ENCODE measurements around the gene CACNA2D1.

CACNA2D1 gene

GRCh38 chr7:82164813-82165212 is 278.8 kb downstream of the CACNA2D1 start:
- Histone ChIP-seq H3K18ac (ENCODE audit: low read length) (no peak overlapping the region), H3K27me3 (ENCODE audit: control insufficient read depth in 3 of 3, insufficient read depth in 3 of 3, low read depth in 1 of 3, low read length in 3 of 3) (no peaks in the 10 kb centered on the region), H3K79me1 (ENCODE audit: low read depth, low read length) (no peaks in the 10 kb centered on the region), H3K27ac (replicated peaks; ENCODE audit: low read length) (no peak overlapping the region), H3K14ac (ENCODE audit: low read length) (no peak overlapping the region), H3K9me3 (replicated peaks in 1 of 2; ENCODE audit: control insufficient read depth in 2 of 2, insufficient read depth in 1 of 2, low read depth in 1 of 2, low read length in 2 of 2) (no peaks in the 10 kb centered on the region), H2BK5ac (ENCODE audit: low read length) (no peak overlapping the region), H2AFZ (ENCODE audit: low read length) (no peak overlapping the region), H2BK120ac (ENCODE audit: low read depth, low read length) (no peak overlapping the region), H3K9ac (ENCODE audit: low read depth, low read length, poor library complexity) (no peak overlapping the region), H3K4me3 (ENCODE audit: low read length in 2 of 2) (no peak overlapping the region), H2BK12ac (ENCODE audit: low read length) (no peak overlapping the region), H3K4me1 (ENCODE audit: control insufficient read depth in 2 of 2, insufficient read depth in 1 of 2, low read depth in 1 of 2, low read length in 2 of 2) (peaks cover 0 to 1% of the 10 kb centered on the region in 2 donors), H4K8ac (ENCODE audit: low read depth, low read length) (no peak overlapping the region), H3K36me3 (replicated peaks in 1 of 2; ENCODE audit: control insufficient read depth in 2 of 2, insufficient read depth in 2 of 2, low read length in 2 of 2) (no peaks in the 10 kb centered on the region), H3K4me2 (ENCODE audit: insufficient read depth, low read length, poor library complexity, severe bottlenecking) (no peak overlapping the region), H3K23ac (ENCODE audit: low read depth, low read length, poor library complexity) (no peak overlapping the region), H4K91ac (ENCODE audit: low read depth, low read length, poor library complexity) (no peak overlapping the region), H2AK5ac (ENCODE audit: low read depth, low read length) (no peak overlapping the region), H2BK15ac (ENCODE audit: low read length) (no peak overlapping the region), H3K4ac (ENCODE audit: low read length) (no peak overlapping the region)
- no CpG with 5 or more reads among the region's 3 CpGs for WGBS, 2 donors (ENCODE audit: extremely low coverage in 2 of 2, insufficient read length in 2 of 2, insufficient replicate concordance in 1 of 2)
- DNase-seq (ENCODE audit: low spot score) = no peak

GRCh38 chr7:82164410-82164809 is 279.2 kb downstream of the CACNA2D1 start:
- Histone ChIP-seq H3K9ac (ENCODE audit: low read depth, low read length, poor library complexity) (no peak overlapping the region), H3K27me3 (ENCODE audit: control insufficient read depth in 3 of 3, insufficient read depth in 3 of 3, low read depth in 1 of 3, low read length in 3 of 3) (no peaks in the 10 kb centered on the region), H3K14ac (ENCODE audit: low read length) (no peak overlapping the region), H2BK120ac (ENCODE audit: low read depth, low read length) (no peak overlapping the region), H2AFZ (ENCODE audit: low read length) (no peak overlapping the region), H3K4ac (ENCODE audit: low read length) (no peak overlapping the region), H3K4me2 (ENCODE audit: insufficient read depth, low read length, poor library complexity, severe bottlenecking) (no peak overlapping the region), H3K36me3 (replicated peaks in 1 of 2; ENCODE audit: control insufficient read depth in 2 of 2, insufficient read depth in 2 of 2, low read length in 2 of 2) (no peaks in the 10 kb centered on the region), H3K23ac (ENCODE audit: low read depth, low read length, poor library complexity) (no peak overlapping the region), H3K18ac (ENCODE audit: low read length) (no peak overlapping the region), H3K27ac (replicated peaks; ENCODE audit: low read length) (no peak overlapping the region), H2BK12ac (ENCODE audit: low read length) (no peak overlapping the region), H2AK5ac (ENCODE audit: low read depth, low read length) (no peak overlapping the region), H2BK5ac (ENCODE audit: low read length) (no peak overlapping the region), H3K4me3 (ENCODE audit: low read length in 2 of 2) (no peak overlapping the region), H4K91ac (ENCODE audit: low read depth, low read length, poor library complexity) (no peak overlapping the region), H4K8ac (ENCODE audit: low read depth, low read length) (no peak overlapping the region), H3K4me1 (ENCODE audit: control insufficient read depth in 2 of 2, insufficient read depth in 1 of 2, low read depth in 1 of 2, low read length in 2 of 2) (peaks cover 0 to 1% of the 10 kb centered on the region in 2 donors), H3K79me1 (ENCODE audit: low read depth, low read length) (no peaks in the 10 kb centered on the region), H2BK15ac (ENCODE audit: low read length) (no peak overlapping the region), H3K9me3 (replicated peaks in 1 of 2; ENCODE audit: control insufficient read depth in 2 of 2, insufficient read depth in 1 of 2, low read depth in 1 of 2, low read length in 2 of 2) (no peaks in the 10 kb centered on the region)
- no CpG with 5 or more reads among the region's 1 CpG for WGBS, 2 donors (ENCODE audit: extremely low coverage in 2 of 2, insufficient read length in 2 of 2, insufficient replicate concordance in 1 of 2)
- no peak for DNase-seq (ENCODE audit: low spot score)

GRCh38 chr7:82163586-82163985 is 280.0 kb downstream of the CACNA2D1 start:
- Histone ChIP-seq H2AK5ac (ENCODE audit: low read depth, low read length) (no peak overlapping the region), H3K4me2 (ENCODE audit: insufficient read depth, low read length, poor library complexity, severe bottlenecking) (no peak overlapping the region), H2AFZ (ENCODE audit: low read length) (no peak overlapping the region), H3K9me3 (replicated peaks in 1 of 2; ENCODE audit: control insufficient read depth in 2 of 2, insufficient read depth in 1 of 2, low read depth in 1 of 2, low read length in 2 of 2) (no peaks in the 10 kb centered on the region), H2BK120ac (ENCODE audit: low read depth, low read length) (no peak overlapping the region), H2BK5ac (ENCODE audit: low read length) (no peak overlapping the region), H3K4ac (ENCODE audit: low read length) (no peak overlapping the region), H3K23ac (ENCODE audit: low read depth, low read length, poor library complexity) (no peak overlapping the region), H3K27ac (replicated peaks; ENCODE audit: low read length) (no peak overlapping the region), H3K79me1 (ENCODE audit: low read depth, low read length) (no peaks in the 10 kb centered on the region), H2BK15ac (ENCODE audit: low read length) (no peak overlapping the region), H3K4me3 (ENCODE audit: low read length in 2 of 2) (no peak overlapping the region), H3K14ac (ENCODE audit: low read length) (no peak overlapping the region), H3K27me3 (ENCODE audit: control insufficient read depth in 3 of 3, insufficient read depth in 3 of 3, low read depth in 1 of 3, low read length in 3 of 3) (no peaks in the 10 kb centered on the region), H3K4me1 (ENCODE audit: control insufficient read depth in 2 of 2, insufficient read depth in 1 of 2, low read depth in 1 of 2, low read length in 2 of 2) (peaks cover 0 to 1% of the 10 kb centered on the region in 2 donors), H4K8ac (ENCODE audit: low read depth, low read length) (no peak overlapping the region), H4K91ac (ENCODE audit: low read depth, low read length, poor library complexity) (no peak overlapping the region), H2BK12ac (ENCODE audit: low read length) (no peak overlapping the region), H3K18ac (ENCODE audit: low read length) (no peak overlapping the region), H3K9ac (ENCODE audit: low read depth, low read length, poor library complexity) (no peak overlapping the region), H3K36me3 (replicated peaks in 1 of 2; ENCODE audit: control insufficient read depth in 2 of 2, insufficient read depth in 2 of 2, low read length in 2 of 2) (no peaks in the 10 kb centered on the region)
- DNase-seq (ENCODE audit: low spot score) = no peak
- no CpG with 5 or more reads among the region's 1 CpG for WGBS, 2 donors (ENCODE audit: extremely low coverage in 2 of 2, insufficient read length in 2 of 2, insufficient replicate concordance in 1 of 2)

GRCh38 chr7:82162289-82162688 is 281.3 kb downstream of the CACNA2D1 start:
- Histone ChIP-seq H2BK12ac (ENCODE audit: low read length) (no peak overlapping the region), H3K18ac (ENCODE audit: low read length) (no peak overlapping the region), H3K14ac (ENCODE audit: low read length) (no peak overlapping the region), H2BK5ac (ENCODE audit: low read length) (no peak overlapping the region), H2AFZ (ENCODE audit: low read length) (no peak overlapping the region), H3K23ac (ENCODE audit: low read depth, low read length, poor library complexity) (no peak overlapping the region), H3K27ac (replicated peaks; ENCODE audit: low read length) (no peak overlapping the region), H3K9me3 (replicated peaks in 1 of 2; ENCODE audit: control insufficient read depth in 2 of 2, insufficient read depth in 1 of 2, low read depth in 1 of 2, low read length in 2 of 2) (no peaks in the 10 kb centered on the region), H4K8ac (ENCODE audit: low read depth, low read length) (no peak overlapping the region), H3K9ac (ENCODE audit: low read depth, low read length, poor library complexity) (no peak overlapping the region), H3K4ac (ENCODE audit: low read length) (no peak overlapping the region), H3K36me3 (replicated peaks in 1 of 2; ENCODE audit: control insufficient read depth in 2 of 2, insufficient read depth in 2 of 2, low read length in 2 of 2) (no peaks in the 10 kb centered on the region), H3K4me1 (ENCODE audit: control insufficient read depth in 2 of 2, insufficient read depth in 1 of 2, low read depth in 1 of 2, low read length in 2 of 2) (peaks cover 0 to 1% of the 10 kb centered on the region in 2 donors), H3K27me3 (ENCODE audit: control insufficient read depth in 3 of 3, insufficient read depth in 3 of 3, low read depth in 1 of 3, low read length in 3 of 3) (no peaks in the 10 kb centered on the region), H3K4me3 (ENCODE audit: low read length in 2 of 2) (no peak overlapping the region), H4K91ac (ENCODE audit: low read depth, low read length, poor library complexity) (no peak overlapping the region), H2AK5ac (ENCODE audit: low read depth, low read length) (no peak overlapping the region), H2BK120ac (ENCODE audit: low read depth, low read length) (no peak overlapping the region), H3K4me2 (ENCODE audit: insufficient read depth, low read length, poor library complexity, severe bottlenecking) (no peak overlapping the region), H3K79me1 (ENCODE audit: low read depth, low read length) (no peaks in the 10 kb centered on the region), H2BK15ac (ENCODE audit: low read length) (no peak overlapping the region)
- no CpG with 5 or more reads among the region's 2 CpGs for WGBS, 2 donors (ENCODE audit: extremely low coverage in 2 of 2, insufficient read length in 2 of 2, insufficient replicate concordance in 1 of 2)
- no peak for DNase-seq (ENCODE audit: low spot score)
